ENCODE results near the gene FEZF2. TPM values are rescaled to one million over a fixed set of nuclear protein-coding genes. Genes with fewer than 3 reads are reported as not detected.

The FEZF2 gene
- total RNA-seq (ENCODE audit: low replicate concordance), result not detected in 2 replicates

GRCh38 chr3:62373215-62373614, at the start of gene FEZF2:
Gene FEZF2 (minus strand): TSS chr3:62373550. CDS start chr3:62372868, 682 bp downstream.

